ENCODE results near the gene EVA1A.

EVA1A gene

GRCh38 chr2:75589391-75590105 is 28.8 kb upstream of the EVA1A start:
- DNase-seq, result no peak

GRCh38 chr2:75587954-75588587 is 27.3 kb upstream of the EVA1A start:
- no peak for DNase-seq

GRCh38 chr2:75586971-75587370 is 26.2 kb upstream of the EVA1A start:
- no peak for DNase-seq

- DNase-seq, result no peak
These were observed 22.1 kb upstream of the EVA1A start for GRCh38 chr2:75582840-75583239.

- DNase-seq, result no peak
These were observed 19.9 kb upstream of the EVA1A start for GRCh38 chr2:75580606-75581005.

GRCh38 chr2:75580156-75580555 is 19.4 kb upstream of the EVA1A start:
- no peak for DNase-seq

- no peak for DNase-seq
These were observed 18.4 kb upstream of the EVA1A start for GRCh38 chr2:75579186-75579585.

- no peak for DNase-seq
These were observed 16.5 kb upstream of the EVA1A start for GRCh38 chr2:75577280-75577679.

GRCh38 chr2:75574106-75574505 is 13.4 kb upstream of the EVA1A start:
- DNase-seq, result no peak

- no peak for DNase-seq
These were observed 12.6 kb upstream of the EVA1A start for GRCh38 chr2:75573145-75573878.

- no peak for DNase-seq
These were observed 11.1 kb upstream of the EVA1A start for GRCh38 chr2:75571730-75572430.

- DNase-seq, result no peak
These were observed 10.4 kb upstream of the EVA1A start for GRCh38 chr2:75570948-75571729.

GRCh38 chr2:75570024-75570947 is 9.5 kb upstream of the EVA1A start:
- no peak for DNase-seq

GRCh38 chr2:75569546-75569945 is 8.8 kb upstream of the EVA1A start:
- no peak for DNase-seq

GRCh38 chr2:75568174-75568573 is 7.4 kb upstream of the EVA1A start:
- DNase-seq, result no peak

GRCh38 chr2:75565472-75566462 is 5.0 kb upstream of the EVA1A start:
- no peak for DNase-seq

- no peak for DNase-seq
These were observed 4.1 kb upstream of the EVA1A start for GRCh38 chr2:75564713-75565359.

GRCh38 chr2:75564026-75564688 is 3.4 kb upstream of the EVA1A start:
- no peak for DNase-seq

GRCh38 chr2:75563591-75563990 is 2.9 kb upstream of the EVA1A start:
- DNase-seq, result no peak

Measured in bone marrow (tissue), 2 donors.